Prostate gland (tissue), 2 donors: ENCODE results near the gene MUC12.

ENCODE experiments used
- POLR2A ChIP-seq: fragments of 450-650 bp; IDR thresholded peaks from one replicate; pipeline ENCODE4 v1.6.1; 2016; ENCODE audit warnings: antibody characterized with exemption, mild to moderate bottlenecking
- POLR2AphosphoS5 ChIP-seq: sonication (generic); formaldehyde crosslinking; IDR thresholded peaks from one replicate; pipeline ENCODE4 v1.6.1; 2017; ENCODE audit warnings: antibody characterized with exemption
- TF ChIP-seq, protein P1 (sequence below), 4 experiments: fragments of 200-600 bp in 2 of 4; fragments of 450-650 bp in 2 of 4; sonication (generic) in 2 of 4; IDR thresholded peaks; 1 replicate in 3 of 4; 2 replicates in 1 of 4; pipeline ENCODE4 v1.5.1; 2016 to 2019; ENCODE audit warnings: antibody characterized with exemption in 4 of 4, mild to moderate bottlenecking in 2 of 4, moderate library complexity in 2 of 4

DNA sequence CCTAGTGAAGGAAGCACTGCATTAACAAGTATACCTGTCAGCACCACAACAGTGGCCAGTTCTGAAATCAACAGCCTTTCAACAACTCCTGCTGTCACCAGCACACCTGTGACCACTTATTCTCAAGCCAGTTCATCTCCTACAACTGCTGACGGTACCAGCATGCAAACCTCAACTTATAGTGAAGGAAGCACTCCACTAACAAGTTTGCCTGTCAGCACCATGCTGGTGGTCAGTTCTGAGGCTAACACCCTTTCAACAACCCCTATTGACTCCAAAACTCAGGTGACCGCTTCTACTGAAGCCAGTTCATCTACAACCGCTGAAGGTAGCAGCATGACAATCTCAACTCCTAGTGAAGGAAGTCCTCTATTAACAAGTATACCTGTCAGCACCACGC, 66.6 kb downstream of the MUC12 start:
- TF ChIP-seq, protein P1, sequence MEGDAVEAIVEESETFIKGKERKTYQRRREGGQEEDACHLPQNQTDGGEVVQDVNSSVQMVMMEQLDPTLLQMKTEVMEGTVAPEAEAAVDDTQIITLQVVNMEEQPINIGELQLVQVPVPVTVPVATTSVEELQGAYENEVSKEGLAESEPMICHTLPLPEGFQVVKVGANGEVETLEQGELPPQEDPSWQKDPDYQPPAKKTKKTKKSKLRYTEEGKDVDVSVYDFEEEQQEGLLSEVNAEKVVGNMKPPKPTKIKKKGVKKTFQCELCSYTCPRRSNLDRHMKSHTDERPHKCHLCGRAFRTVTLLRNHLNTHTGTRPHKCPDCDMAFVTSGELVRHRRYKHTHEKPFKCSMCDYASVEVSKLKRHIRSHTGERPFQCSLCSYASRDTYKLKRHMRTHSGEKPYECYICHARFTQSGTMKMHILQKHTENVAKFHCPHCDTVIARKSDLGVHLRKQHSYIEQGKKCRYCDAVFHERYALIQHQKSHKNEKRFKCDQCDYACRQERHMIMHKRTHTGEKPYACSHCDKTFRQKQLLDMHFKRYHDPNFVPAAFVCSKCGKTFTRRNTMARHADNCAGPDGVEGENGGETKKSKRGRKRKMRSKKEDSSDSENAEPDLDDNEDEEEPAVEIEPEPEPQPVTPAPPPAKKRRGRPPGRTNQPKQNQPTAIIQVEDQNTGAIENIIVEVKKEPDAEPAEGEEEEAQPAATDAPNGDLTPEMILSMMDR (IDR thresholded peaks at IDR 0.05) = no peak
- TF ChIP-seq POLR2AphosphoS5 (no peak), POLR2A (no peak)
